A673 (cell line): ENCODE results near the gene MXRA8. TPM values are rescaled to one million over a fixed set of nuclear protein-coding genes. Genes with fewer than 3 reads are reported as not detected.

Experiments
- BruUV-seq: library from RNA; stranded (reverse); fragments of 400-500 nt; replicated peaks from 2 replicates; lab custom pipeline; 2021; lab: Mats Ljungman, UMichigan
- CTCF ChIA-PET: fragments of 300-600 bp; sonication (Branson Sonifier 250); formaldehyde crosslinking; loops from one replicate; lab custom pipeline; 2022; ENCODE audit warnings: antibody characterized with exemption; lab: Charles Lee
- POLR2A ChIA-PET: fragments of 300-600 bp; sonication (Branson Sonifier 250); formaldehyde crosslinking; loops from one replicate; lab custom pipeline; 2022; ENCODE audit warnings: antibody characterized with exemption; ENCODE audit not compliant: low non-redundant PET; lab: Charles Lee
- DNase-seq: peaks from one replicate; pipeline ENCODE4 v3.0.0-alpha.2; 2015; ENCODE audit warnings: low spot score
- H3K27ac ChIP-seq: fragments of 200-600 bp; sonication (generic); 2 replicates; pipeline ENCODE4 v1.5.1; 2016; ENCODE audit warnings: mixed run types, low read depth, mild to moderate bottlenecking, mixed read lengths, antibody characterized with exemption, low read length; ENCODE audit not compliant: poor library complexity, severe bottlenecking
- H3K27me3 ChIP-seq: fragments of 200-600 bp; sonication (generic); replicated peaks from 2 replicates; pipeline ENCODE4 v1.6.1; 2017; ENCODE audit warnings: mixed run types, low read depth, mild to moderate bottlenecking, mixed read lengths, antibody characterized with exemption, low read length; ENCODE audit not compliant: insufficient read depth, poor library complexity
- H3K36me3 ChIP-seq: fragments of 200-600 bp; sonication (generic); 2 replicates; pipeline ENCODE4 v1.6.1; 2016; ENCODE audit warnings: mixed run types, mild to moderate bottlenecking, mixed read lengths, antibody characterized with exemption, low read length; ENCODE audit not compliant: insufficient read depth, poor library complexity, severe bottlenecking
- H3K4me1 ChIP-seq: fragments of 200-600 bp; sonication (generic); 2 replicates; pipeline ENCODE4 v1.6.1; 2017; ENCODE audit warnings: mixed run types, mild to moderate bottlenecking, mixed read lengths, antibody characterized with exemption, low read length; ENCODE audit not compliant: insufficient read depth, poor library complexity, severe bottlenecking
- H3K4me3 ChIP-seq: fragments of 200-600 bp; sonication (generic); 2 replicates; pipeline ENCODE4 v1.5.1; 2016; ENCODE audit warnings: low read depth, mixed run types, mild to moderate bottlenecking, mixed read lengths, low read length; ENCODE audit not compliant: poor library complexity, severe bottlenecking
- H3K9me3 ChIP-seq: fragments of 200-600 bp; sonication (generic); 2 replicates; pipeline ENCODE4 v1.6.1; 2016; ENCODE audit warnings: mixed run types, low read depth, mild to moderate bottlenecking, mixed read lengths, antibody characterized with exemption, low read length; ENCODE audit not compliant: poor library complexity, severe bottlenecking
- EZH2 ChIP-seq: fragments of 200-600 bp; sonication (generic); IDR thresholded peaks from 2 replicates; pipeline ENCODE4 v1.6.1; 2017; ENCODE audit warnings: borderline replicate concordance, low read depth, mild to moderate bottlenecking, mixed read lengths, antibody characterized with exemption, low read length; ENCODE audit not compliant: poor library complexity, severe bottlenecking
- intact Hi-C: fragments of 100-400 bp; cut with micrococcal nuclease; formaldehyde crosslinking; loops from one replicate; pipeline ENCODE4 v1.10.0; 2022; ENCODE audit not compliant: unreplicated experiment
- total RNA-seq: library from RNA; stranded (reverse); gene quantifications from 2 replicates; pipeline ENCODE4 v1.2.3, GENCODE V29; 2021
- TF ChIP-seq, protein P1 (sequence below): fragments of 300-800, 200-600 bp; sonication (generic); conservative IDR thresholded peaks from 2 replicates; pipeline ENCODE4 v1.5.1; 2017; ENCODE audit warnings: low read depth, mild to moderate bottlenecking, antibody characterized with exemption, low read length, moderate library complexity, mixed read lengths

Gene MXRA8
- total RNA-seq, 1 experiment from 2014 or later, result 0.73 TPM

DNA sequence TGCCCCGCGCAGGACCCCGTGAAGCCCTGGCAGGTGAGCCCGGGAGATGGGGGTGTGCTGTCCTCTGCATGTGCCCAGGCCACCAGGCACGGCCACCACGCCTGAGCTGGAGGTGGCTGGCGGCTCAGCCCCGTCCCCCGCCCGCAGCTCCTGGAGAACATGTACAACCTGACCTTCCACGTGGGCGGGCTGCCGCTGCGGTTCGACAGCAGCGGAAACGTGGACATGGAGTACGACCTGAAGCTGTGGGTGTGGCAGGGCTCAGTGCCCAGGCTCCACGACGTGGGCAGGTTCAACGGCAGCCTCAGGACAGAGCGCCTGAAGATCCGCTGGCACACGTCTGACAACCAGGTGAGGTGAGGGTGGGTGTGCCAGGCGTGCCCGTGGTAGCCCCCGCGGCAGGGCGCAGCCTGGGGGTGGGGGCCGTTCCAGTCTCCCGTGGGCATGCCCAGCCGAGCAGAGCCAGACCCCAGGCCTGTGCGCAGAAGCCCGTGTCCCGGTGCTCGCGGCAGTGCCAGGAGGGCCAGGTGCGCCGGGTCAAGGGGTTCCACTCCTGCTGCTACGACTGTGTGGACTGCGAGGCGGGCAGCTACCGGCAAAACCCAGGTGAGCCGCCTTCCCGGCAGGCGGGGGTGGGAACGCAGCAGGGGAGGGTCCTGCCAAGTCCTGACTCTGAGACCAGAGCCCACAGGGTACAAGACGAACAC is 25.4 kb downstream of the MXRA8 start:
- Histone ChIP-seq H3K4me3 (no peak overlapping the region), H3K27me3 (no peaks in the 10 kb centered on the region), H3K27ac (no peak overlapping the region), H3K36me3 (peaks cover 3% of the 10 kb centered on the region), H3K4me1 (peaks cover 4% of the 10 kb centered on the region), H3K9me3 (no peaks in the 10 kb centered on the region)
- no peak for DNase-seq
- CTCF ChIA-PET, result no interaction called here
- POLR2A ChIA-PET, result no interaction called here
- TF ChIP-seq EZH2, result no peak
- TF ChIP-seq, protein P1, sequence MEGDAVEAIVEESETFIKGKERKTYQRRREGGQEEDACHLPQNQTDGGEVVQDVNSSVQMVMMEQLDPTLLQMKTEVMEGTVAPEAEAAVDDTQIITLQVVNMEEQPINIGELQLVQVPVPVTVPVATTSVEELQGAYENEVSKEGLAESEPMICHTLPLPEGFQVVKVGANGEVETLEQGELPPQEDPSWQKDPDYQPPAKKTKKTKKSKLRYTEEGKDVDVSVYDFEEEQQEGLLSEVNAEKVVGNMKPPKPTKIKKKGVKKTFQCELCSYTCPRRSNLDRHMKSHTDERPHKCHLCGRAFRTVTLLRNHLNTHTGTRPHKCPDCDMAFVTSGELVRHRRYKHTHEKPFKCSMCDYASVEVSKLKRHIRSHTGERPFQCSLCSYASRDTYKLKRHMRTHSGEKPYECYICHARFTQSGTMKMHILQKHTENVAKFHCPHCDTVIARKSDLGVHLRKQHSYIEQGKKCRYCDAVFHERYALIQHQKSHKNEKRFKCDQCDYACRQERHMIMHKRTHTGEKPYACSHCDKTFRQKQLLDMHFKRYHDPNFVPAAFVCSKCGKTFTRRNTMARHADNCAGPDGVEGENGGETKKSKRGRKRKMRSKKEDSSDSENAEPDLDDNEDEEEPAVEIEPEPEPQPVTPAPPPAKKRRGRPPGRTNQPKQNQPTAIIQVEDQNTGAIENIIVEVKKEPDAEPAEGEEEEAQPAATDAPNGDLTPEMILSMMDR, result no peak
- BruUV-seq, result no TSS peak
- intact Hi-C loops, result no loop called here

DNA sequence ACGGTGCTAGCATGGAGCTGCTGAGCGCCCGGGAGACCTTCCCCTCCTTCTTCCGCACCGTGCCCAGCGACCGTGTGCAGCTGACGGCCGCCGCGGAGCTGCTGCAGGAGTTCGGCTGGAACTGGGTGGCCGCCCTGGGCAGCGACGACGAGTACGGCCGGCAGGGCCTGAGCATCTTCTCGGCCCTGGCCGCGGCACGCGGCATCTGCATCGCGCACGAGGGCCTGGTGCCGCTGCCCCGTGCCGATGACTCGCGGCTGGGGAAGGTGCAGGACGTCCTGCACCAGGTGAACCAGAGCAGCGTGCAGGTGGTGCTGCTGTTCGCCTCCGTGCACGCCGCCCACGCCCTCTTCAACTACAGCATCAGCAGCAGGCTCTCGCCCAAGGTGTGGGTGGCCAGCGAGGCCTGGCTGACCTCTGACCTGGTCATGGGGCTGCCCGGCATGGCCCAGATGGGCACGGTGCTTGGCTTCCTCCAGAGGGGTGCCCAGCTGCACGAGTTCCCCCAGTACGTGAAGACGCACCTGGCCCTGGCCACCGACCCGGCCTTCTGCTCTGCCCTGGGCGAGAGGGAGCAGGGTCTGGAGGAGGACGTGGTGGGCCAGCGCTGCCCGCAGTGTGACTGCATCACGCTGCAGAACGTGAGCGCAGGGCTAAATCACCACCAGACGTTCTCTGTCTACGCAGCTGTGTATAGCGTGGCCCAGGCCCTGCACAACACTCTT is 26.2 kb downstream of the MXRA8 start:
- H3K27ac ChIP-seq, result no peak overlapping the region
- CTCF ChIA-PET, result no interaction called here
- intact Hi-C loops, result no loop called here
- H3K4me1 ChIP-seq, result peaks cover 4% of the 10 kb centered on the region
- H3K36me3 ChIP-seq, result no peaks in the 10 kb centered on the region
- no TSS peak for BruUV-seq
- no peaks in the 10 kb centered on the region for H3K9me3 ChIP-seq
- no peak for TF ChIP-seq EZH2
- TF ChIP-seq, protein P1, result no peak
- DNase-seq, result no peak
- H3K4me3 ChIP-seq, result no peak overlapping the region
- POLR2A ChIA-PET, result no interaction called here
- no peaks in the 10 kb centered on the region for H3K27me3 ChIP-seq

DNA sequence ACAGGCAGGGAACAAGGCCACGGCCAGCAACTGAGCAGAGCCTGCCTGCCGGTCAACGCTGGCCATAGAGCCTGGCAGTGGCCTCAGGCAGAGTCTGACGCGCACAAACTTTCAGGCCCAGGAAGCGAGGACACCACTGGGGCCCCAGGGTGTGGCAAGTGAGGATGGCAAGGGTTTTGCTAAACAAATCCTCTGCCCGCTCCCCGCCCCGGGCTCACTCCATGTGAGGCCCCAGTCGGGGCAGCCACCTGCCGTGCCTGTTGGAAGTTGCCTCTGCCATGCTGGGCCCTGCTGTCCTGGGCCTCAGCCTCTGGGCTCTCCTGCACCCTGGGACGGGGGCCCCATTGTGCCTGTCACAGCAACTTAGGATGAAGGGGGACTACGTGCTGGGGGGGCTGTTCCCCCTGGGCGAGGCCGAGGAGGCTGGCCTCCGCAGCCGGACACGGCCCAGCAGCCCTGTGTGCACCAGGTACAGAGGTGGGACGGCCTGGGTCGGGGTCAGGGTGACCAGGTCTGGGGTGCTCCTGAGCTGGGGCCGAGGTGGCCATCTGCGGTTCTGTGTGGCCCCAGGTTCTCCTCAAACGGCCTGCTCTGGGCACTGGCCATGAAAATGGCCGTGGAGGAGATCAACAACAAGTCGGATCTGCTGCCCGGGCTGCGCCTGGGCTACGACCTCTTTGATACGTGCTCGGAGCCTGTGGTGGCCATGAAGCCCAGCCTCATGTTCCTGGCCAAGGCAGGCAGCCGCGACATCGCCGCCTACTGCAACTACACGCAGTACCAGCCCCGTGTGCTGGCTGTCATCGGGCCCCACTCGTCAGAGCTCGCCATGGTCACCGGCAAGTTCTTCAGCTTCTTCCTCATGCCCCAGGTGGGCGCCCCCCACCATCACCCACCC is 27.0 kb downstream of the MXRA8 start, which contains the start of gene TAS1R3:
Gene TAS1R3 (plus strand): TSS at position 213 of the 898 bp plus-strand sequence. CDS start 66 bp downstream, at position 279.
- H3K4me1 ChIP-seq, result peaks cover 4% of the 10 kb centered on the region
- no peak within 1 kb of the TSS for H3K4me3 ChIP-seq
- intact Hi-C loops, result no loop called here
- no peaks in the 10 kb centered on the region for H3K36me3 ChIP-seq
- no peak for TF ChIP-seq EZH2
- TF ChIP-seq, protein P1, result no peak
- BruUV-seq, result no TSS peak
- H3K27me3 ChIP-seq, result no peaks in the 10 kb centered on the region
- ChIA-PET CTCF (no interaction called here), POLR2A (no interaction called here)
- no peak for DNase-seq
- H3K27ac ChIP-seq, result no peak within 1 kb of the TSS
- no peaks in the 10 kb centered on the region for H3K9me3 ChIP-seq
